Panc1 (cell line): Measurements from ENCODE around the gene PRSS16. TPM values are rescaled to one million over a fixed set of nuclear protein-coding genes. Genes with fewer than 3 reads are reported as not detected.

Experiments
- ATAC-seq: fragments of 200-7000 bp; cut with Tn5 transposase; 2 replicates; pipeline ENCODE4 v1.9.1; 2020; ENCODE audit warnings: mild to moderate bottlenecking, moderate library complexity
- BruUV-seq: library from RNA; stranded (reverse); fragments of 400-500 nt; replicated peaks from 2 replicates; lab custom pipeline; 2021; lab: Mats Ljungman, UMichigan
- CTCF ChIA-PET: fragments of 300-600 bp; sonication (Branson Sonifier 250); formaldehyde crosslinking; loops from one replicate; lab custom pipeline; 2022; ENCODE audit warnings: antibody characterized with exemption; lab: Charles Lee
- POLR2A ChIA-PET: fragments of 300-600 bp; sonication (Branson Sonifier 250); formaldehyde crosslinking; loops from one replicate; lab custom pipeline; 2022; ENCODE audit warnings: antibody characterized with exemption; lab: Charles Lee
- DNase-seq: peaks from one replicate; pipeline ENCODE4 v3.0.0-alpha.2; 2010; ENCODE audit warnings: low read depth, low spot score
- H3K27ac ChIP-seq: 2 replicates; pipeline ENCODE4 v1.5.1; 2011; ENCODE audit warnings: mild to moderate bottlenecking, low read length, inconsistent platforms
- H3K27me3 ChIP-seq: fragments of 200-500 bp; sonication (Bioruptor generic); 2 replicates; pipeline ENCODE4 v1.6.0; 2014; ENCODE audit warnings: low read length, inconsistent platforms; ENCODE audit not compliant: control insufficient read depth, insufficient read depth
- H3K36me3 ChIP-seq: fragments of 200-500 bp; sonication (Bioruptor generic); 2 replicates; pipeline ENCODE4 v1.5.1; 2014; ENCODE audit warnings: inconsistent platforms, mild to moderate bottlenecking, low read length, moderate library complexity; ENCODE audit not compliant: control insufficient read depth, insufficient read depth
- H3K4me1 ChIP-seq: 2 replicates; pipeline ENCODE4 v1.5.1; 2011; ENCODE audit warnings: inconsistent platforms, mild to moderate bottlenecking, low read length, moderate library complexity; ENCODE audit not compliant: control insufficient read depth, insufficient read depth
- H3K4me3 ChIP-seq, 2 experiments: 2 replicates each; pipeline ENCODE4 v1.5.1; 2011 to 2012; ENCODE audit warnings: low read depth in 2 of 2, low read length in 2 of 2, mild to moderate bottlenecking in 2 of 2, inconsistent platforms in 1 of 2, moderate library complexity in 1 of 2
- H3K9me3 ChIP-seq: fragments of 200-500 bp; sonication (Bioruptor generic); 2 replicates; pipeline ENCODE4 v1.5.1; 2014; ENCODE audit warnings: low read depth, mild to moderate bottlenecking, inconsistent platforms, low read length, moderate library complexity; ENCODE audit not compliant: control insufficient read depth, insufficient read depth
- CTCF ChIP-seq: fragments of 450-650 bp; IDR thresholded peaks from 2 replicates; pipeline ENCODE4 v1.5.1; 2017; ENCODE audit warnings: mild to moderate bottlenecking
- POLR2AphosphoS5 ChIP-seq: IDR thresholded peaks from 2 replicates; pipeline ENCODE4 v1.6.1; 2012; ENCODE audit warnings: mild to moderate bottlenecking, low read depth, low read length, moderate library complexity
- SIN3A ChIP-seq: IDR thresholded peaks from 2 replicates; pipeline ENCODE4 v1.6.1; 2012; ENCODE audit warnings: low read depth, mild to moderate bottlenecking, low read length, moderate library complexity, borderline replicate concordance; ENCODE audit not compliant: insufficient read depth
- TCF7L2 ChIP-seq: IDR thresholded peaks from 2 replicates; pipeline ENCODE4 v1.6.1; 2011; ENCODE audit warnings: mild to moderate bottlenecking, low read depth, low read length, inconsistent platforms
- in situ Hi-C: cut with HindIII; loops from 2 replicates; pipeline ENCODE4 v1.10.0; 2016; ENCODE audit warnings: low sequenced_read_pairs, low pct_unique_long_range_greater_than_20kb
- intact Hi-C: fragments of 100-400 bp; cut with micrococcal nuclease; formaldehyde crosslinking; loops from one replicate; pipeline ENCODE4 v1.10.0; 2022; ENCODE audit not compliant: unreplicated experiment
- total RNA-seq: library from RNA; stranded (reverse); gene quantifications from one replicate; pipeline ENCODE4 v1.2.1, GENCODE V29; 2021; ENCODE audit not compliant: unreplicated experiment
- TF ChIP-seq, protein P1 (sequence below), 2 experiments: IDR thresholded peaks; 2 replicates each; pipeline ENCODE4 v1.6.1; 2011 to 2012; ENCODE audit warnings: low read depth in 2 of 2, control low read depth in 1 of 2, low read length in 1 of 2, mild to moderate bottlenecking in 1 of 2, moderate library complexity in 1 of 2; ENCODE audit not compliant: insufficient read depth in 1 of 2

Gene PRSS16
- total RNA-seq, 1 experiment from 2014 or later: 4.7 TPM

- Histone ChIP-seq H3K4me1 (peaks cover 6% of the 10 kb centered on the region), H3K36me3 (no peaks in the 10 kb centered on the region), H3K27me3 (peaks cover 10% of the 10 kb centered on the region), H3K9me3 (no peaks in the 10 kb centered on the region), H3K27ac (no peak overlapping the region), H3K4me3 (no peak overlapping the region)
- BruUV-seq: no TSS peak
- in situ Hi-C loops (no loop called here), intact Hi-C loops (no loop called here)
- DNase-seq: no peak
- TF ChIP-seq POLR2AphosphoS5 (no peak), TCF7L2 (no peak), CTCF (no peak), SIN3A (no peak)
- TF ChIP-seq, protein P1, sequence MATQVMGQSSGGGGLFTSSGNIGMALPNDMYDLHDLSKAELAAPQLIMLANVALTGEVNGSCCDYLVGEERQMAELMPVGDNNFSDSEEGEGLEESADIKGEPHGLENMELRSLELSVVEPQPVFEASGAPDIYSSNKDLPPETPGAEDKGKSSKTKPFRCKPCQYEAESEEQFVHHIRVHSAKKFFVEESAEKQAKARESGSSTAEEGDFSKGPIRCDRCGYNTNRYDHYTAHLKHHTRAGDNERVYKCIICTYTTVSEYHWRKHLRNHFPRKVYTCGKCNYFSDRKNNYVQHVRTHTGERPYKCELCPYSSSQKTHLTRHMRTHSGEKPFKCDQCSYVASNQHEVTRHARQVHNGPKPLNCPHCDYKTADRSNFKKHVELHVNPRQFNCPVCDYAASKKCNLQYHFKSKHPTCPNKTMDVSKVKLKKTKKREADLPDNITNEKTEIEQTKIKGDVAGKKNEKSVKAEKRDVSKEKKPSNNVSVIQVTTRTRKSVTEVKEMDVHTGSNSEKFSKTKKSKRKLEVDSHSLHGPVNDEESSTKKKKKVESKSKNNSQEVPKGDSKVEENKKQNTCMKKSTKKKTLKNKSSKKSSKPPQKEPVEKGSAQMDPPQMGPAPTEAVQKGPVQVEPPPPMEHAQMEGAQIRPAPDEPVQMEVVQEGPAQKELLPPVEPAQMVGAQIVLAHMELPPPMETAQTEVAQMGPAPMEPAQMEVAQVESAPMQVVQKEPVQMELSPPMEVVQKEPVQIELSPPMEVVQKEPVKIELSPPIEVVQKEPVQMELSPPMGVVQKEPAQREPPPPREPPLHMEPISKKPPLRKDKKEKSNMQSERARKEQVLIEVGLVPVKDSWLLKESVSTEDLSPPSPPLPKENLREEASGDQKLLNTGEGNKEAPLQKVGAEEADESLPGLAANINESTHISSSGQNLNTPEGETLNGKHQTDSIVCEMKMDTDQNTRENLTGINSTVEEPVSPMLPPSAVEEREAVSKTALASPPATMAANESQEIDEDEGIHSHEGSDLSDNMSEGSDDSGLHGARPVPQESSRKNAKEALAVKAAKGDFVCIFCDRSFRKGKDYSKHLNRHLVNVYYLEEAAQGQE (IDR thresholded peaks at IDR 0.05; ENCODE audit: insufficient read depth in 1 of 2, low read depth in 2 of 2, low read length in 1 of 2): no peak
- CTCF ChIA-PET: no interaction called here
- POLR2A ChIA-PET: no interaction called here
- ATAC-seq: no peak
Measured at GRCh38 chr6:27242589-27243265, 4.8 kb upstream of the PRSS16 start.

DNA sequence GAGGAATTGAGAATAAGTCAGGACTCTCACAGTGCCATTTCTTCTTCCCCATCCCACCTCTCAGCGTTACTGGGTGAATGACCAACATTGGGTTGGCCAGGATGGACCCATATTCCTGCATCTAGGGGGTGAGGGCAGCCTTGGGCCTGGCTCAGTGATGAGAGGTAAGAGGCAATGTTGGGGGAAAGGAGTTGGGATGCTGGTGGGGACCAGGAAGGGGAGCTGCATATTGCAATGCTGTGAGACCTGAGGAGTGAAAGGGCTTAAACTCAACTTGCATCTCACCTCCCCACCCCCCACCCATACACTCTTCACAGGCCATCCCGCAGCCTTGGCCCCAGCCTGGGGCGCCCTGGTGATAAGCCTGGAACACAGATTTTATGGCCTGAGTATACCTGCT, 1.3 kb downstream of the PRSS16 start:
- DNase-seq (no peak), ATAC-seq (no peak)
- peaks cover 8% of the 10 kb centered on the region; the same call in 1 of the 2 replicates for H3K27me3 ChIP-seq
- no peak overlapping the region for H3K27ac ChIP-seq
- no peak overlapping the region for H3K4me3 ChIP-seq
- CTCF ChIA-PET: interaction anchor here (0.6 kb wide), 1 partner anchor 29 kb away, joined by 3 read pairs; no protein-coding TSS in a partner anchor
- no peaks in the 10 kb centered on the region for H3K36me3 ChIP-seq
- H3K9me3 ChIP-seq: no peaks in the 10 kb centered on the region
- TF ChIP-seq, protein P1 (IDR thresholded peaks at IDR 0.05; ENCODE audit: insufficient read depth in 1 of 2, low read depth in 2 of 2, low read length in 1 of 2): no peak
- TF ChIP-seq SIN3A (no peak), CTCF (no peak), POLR2AphosphoS5 (no peak), TCF7L2 (no peak)
- H3K4me1 ChIP-seq: no peaks in the 10 kb centered on the region; the same call in 1 of the 2 replicates
- intact Hi-C loops (no loop called here), in situ Hi-C loops (no loop called here)
- POLR2A ChIA-PET: no interaction called here
- no TSS peak for BruUV-seq
